AG08395 (cell line): ENCODE results near the gene PDZRN4.
"Not testable (repeated sequence)": the region's sequence is repeated elsewhere in the genome, so short reads cannot be mapped to it uniquely, and the experiment has no call there.

Source experiments
- DNase-seq: peaks from one replicate; pipeline ENCODE4 v3.0.0; 2012; ENCODE audit warnings: mixed read lengths, low spot score

The PDZRN4 gene

GRCh38 chr12:41564816-41565215 lies 376.7 kb downstream of the PDZRN4 start:
- no peak for DNase-seq

DNA sequence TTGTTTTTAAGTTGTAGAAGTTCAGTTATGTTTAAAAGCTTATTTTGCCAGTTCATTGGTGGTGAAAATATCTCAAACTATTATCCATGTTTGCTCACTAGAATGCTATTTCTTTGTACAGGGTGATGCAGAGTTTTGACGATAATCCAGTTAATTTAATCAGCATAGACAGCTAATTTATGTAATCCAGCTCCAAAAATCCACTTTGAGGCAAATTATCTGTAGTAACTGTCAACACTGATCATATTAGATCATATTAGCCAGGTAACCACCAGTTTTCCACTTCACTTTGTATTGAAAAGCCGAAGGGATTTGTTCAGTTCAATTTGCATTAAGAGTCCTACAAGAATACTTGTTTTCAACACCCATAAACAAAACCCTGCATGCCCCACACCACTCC lies 378.6 kb downstream of the PDZRN4 start:
- no peak for DNase-seq

- DNase-seq, result no peak
These were observed 385.3 kb downstream of the PDZRN4 start for GRCh38 chr12:41573445-41573844.

DNA sequence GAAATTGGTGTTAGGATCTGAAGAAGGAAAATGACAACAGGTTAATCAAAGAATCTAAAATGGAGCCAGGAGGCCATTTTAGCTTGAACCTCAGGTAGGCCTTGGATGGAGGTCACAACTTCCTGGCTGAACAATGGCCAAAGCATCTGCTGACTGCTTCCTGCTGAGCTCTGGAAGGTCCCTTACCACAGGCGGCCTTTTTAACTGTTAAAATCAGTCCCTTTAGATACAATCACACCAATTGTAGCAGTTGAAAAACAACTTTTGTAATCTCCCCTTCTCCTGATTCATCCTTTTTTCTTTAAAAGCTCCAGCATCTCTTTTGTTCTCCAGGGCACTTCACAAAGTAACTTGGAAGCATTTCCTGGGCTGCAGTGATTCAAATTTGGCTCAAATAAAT lies 388.8 kb downstream of the PDZRN4 start:
- no peak for DNase-seq

DNA sequence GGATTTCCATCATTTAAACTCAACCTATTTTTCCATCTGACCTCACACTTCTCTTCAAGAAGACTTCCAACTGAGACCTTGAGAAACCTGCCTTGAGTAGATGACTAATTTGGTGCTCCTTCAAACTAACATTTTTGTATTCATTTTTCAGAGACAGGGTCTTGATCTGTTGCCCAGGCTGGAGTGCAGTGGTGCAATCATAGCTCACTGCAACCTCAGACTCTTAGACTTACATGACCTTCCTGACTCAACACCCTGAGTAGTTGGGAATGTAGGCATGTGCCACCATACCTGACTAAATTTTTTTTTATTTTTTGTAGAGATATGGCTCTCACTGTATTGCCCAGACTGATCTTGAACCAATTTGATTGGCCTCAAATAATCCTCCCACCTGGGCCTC lies 389.9 kb downstream of the PDZRN4 start:
- DNase-seq, result no peak

DNA sequence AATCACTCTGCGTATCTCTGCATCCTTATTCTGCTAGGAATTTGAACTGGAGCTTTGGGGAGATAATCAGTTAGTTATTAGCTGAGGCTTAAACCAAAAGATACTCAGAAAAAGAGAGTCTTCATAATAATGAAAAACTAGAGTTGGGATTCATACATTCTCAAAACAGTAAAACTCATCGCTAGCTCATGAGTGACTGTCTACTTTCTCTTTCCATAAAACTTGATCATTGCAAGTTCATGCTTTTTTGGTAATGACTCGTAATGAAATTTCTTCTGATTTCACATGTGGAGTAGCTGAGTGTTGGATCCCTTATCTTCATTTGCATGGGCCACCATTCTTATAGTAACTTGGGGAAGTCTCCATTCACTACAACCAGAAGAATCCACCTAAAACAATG lies 397.7 kb downstream of the PDZRN4 start:
- DNase-seq, result no peak

- DNase-seq, result no peak
These were observed 399.5 kb downstream of the PDZRN4 start for GRCh38 chr12:41587574-41587973.

GRCh38 chr12:41589878-41590277 lies 401.8 kb downstream of the PDZRN4 start:
- no peak for DNase-seq

DNA sequence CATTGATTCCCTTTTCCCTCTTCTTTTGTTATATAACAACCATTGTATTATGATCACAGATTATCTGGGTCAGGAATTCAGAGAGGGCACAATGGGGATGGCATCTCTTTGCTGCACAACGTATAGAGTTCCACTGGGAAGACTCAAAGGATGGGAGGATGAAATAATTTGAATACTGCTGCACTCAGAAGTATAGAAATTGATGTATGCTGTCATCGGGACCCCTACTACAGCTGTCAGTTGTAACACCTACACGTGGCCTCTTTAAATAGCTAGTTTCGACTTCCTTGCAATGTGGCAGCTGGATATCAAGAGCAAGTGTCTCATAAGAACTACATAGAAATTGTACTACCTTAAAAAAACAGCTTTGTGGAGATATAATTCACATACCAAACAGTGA lies 408.1 kb downstream of the PDZRN4 start:
- no peak for DNase-seq

GRCh38 chr12:41604830-41605229 lies 416.7 kb downstream of the PDZRN4 start:
- no peak for DNase-seq

DNA sequence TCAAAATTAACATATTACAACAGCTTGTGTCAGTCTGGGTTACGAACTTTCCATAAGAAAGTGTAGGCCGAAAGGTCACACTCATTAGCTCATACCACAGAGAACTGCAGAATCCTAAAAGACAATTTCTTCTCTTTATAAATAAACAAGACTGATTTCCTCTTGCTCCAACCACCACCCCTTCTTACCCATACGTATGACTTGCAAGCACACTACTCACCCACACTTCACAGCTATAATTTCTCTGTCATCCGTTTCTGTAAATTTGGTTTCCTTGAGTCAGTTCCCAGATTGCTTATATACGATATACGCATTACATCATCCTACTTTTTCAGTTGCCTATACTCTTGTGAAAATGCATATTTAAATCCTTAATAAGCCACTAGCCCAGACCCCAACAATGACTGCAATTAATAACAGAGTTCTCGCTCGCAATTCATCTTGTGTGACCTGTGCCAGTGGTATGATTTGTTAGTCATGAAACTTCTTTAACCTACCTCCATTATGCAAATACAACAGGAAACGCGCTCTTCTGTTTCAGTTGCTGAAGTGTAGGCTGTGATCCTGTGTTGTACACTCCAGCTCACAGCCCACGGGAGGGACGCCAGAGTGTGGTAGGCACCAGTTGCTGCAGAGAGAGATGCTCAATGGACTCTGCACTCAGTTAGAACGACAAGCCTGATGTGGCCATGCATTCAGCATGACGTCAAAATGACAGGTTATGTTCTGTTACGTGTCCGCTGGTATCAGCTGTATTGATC lies 417.6 kb downstream of the PDZRN4 start:
- DNase-seq, result no peak

GRCh38 chr12:41606468-41607445 lies 418.6 kb downstream of the PDZRN4 start:
- no peak for DNase-seq

- DNase-seq, result no peak
These were observed 424.9 kb downstream of the PDZRN4 start for GRCh38 chr12:41612892-41613557.

- DNase-seq, result not testable (repeated sequence)
These were observed 427.1 kb downstream of the PDZRN4 start for GRCh38 chr12:41615174-41615573.

GRCh38 chr12:41619705-41620104 lies 431.6 kb downstream of the PDZRN4 start:
- no peak for DNase-seq

- no peak for DNase-seq
These were observed 433.2 kb downstream of the PDZRN4 start for GRCh38 chr12:41621291-41621690.
